GM18951 (cell line): ENCODE data around the gene ZNF554.

ENCODE experiments used
- POLR2A ChIP-seq: IDR thresholded peaks from 4 replicates; pipeline ENCODE4 v1.6.1; 2011; ENCODE audit warnings: mild to moderate bottlenecking; ENCODE audit not compliant: insufficient read length, insufficient read depth; ENCODE audit errors: extremely low read depth
- in situ Hi-C: fragments of 300-500 bp; cut with MboI; formaldehyde crosslinking; loops from one replicate; pipeline ENCODE4 v1.12.0; 2022; ENCODE audit warnings: low sequenced_read_pairs, mixed read lengths, inconsistent platforms; ENCODE audit not compliant: unreplicated experiment

Gene ZNF554

GRCh38 chr19:2841855-2842574 lies 22.3 kb downstream of the ZNF554 start:
- in situ Hi-C loops: no loop called here
- no peak for TF ChIP-seq POLR2A

- in situ Hi-C loops: no loop called here
- TF ChIP-seq POLR2A: no peak
Measured at GRCh38 chr19:2845107-2845506, 25.4 kb downstream of the ZNF554 start.

GRCh38 chr19:2846180-2846894 lies 26.7 kb downstream of the ZNF554 start:
- in situ Hi-C loops: no loop called here
- no peak for TF ChIP-seq POLR2A

GRCh38 chr19:2847507-2847906 lies 27.8 kb downstream of the ZNF554 start:
- TF ChIP-seq POLR2A: no peak
- in situ Hi-C loops: no loop called here

- in situ Hi-C loops: no loop called here
Measured at GRCh38 chr19:2848616-2849015, 28.9 kb downstream of the ZNF554 start.

GRCh38 chr19:2850256-2850925 lies 30.7 kb downstream of the ZNF554 start:
- TF ChIP-seq POLR2A: no peak
- in situ Hi-C loops: no loop called here

More at GRCh38 chr19:2848616-2849015, 28.9 kb downstream of the ZNF554 start:
- no peak for TF ChIP-seq POLR2A

- in situ Hi-C loops: no loop called here
- TF ChIP-seq POLR2A: no peak
Measured at GRCh38 chr19:2852598-2852997, 32.9 kb downstream of the ZNF554 start.

- in situ Hi-C loops: no loop called here
- TF ChIP-seq POLR2A: no peak
Measured at GRCh38 chr19:2853015-2853606, 33.4 kb downstream of the ZNF554 start.

- TF ChIP-seq POLR2A: no peak
- in situ Hi-C loops: no loop called here
Measured at GRCh38 chr19:2854849-2855248, 35.2 kb downstream of the ZNF554 start.

- TF ChIP-seq POLR2A: no peak
- in situ Hi-C loops: no loop called here
Measured at GRCh38 chr19:2856457-2857050, 36.9 kb downstream of the ZNF554 start.

GRCh38 chr19:2858864-2859263 lies 39.2 kb downstream of the ZNF554 start:
- no peak for TF ChIP-seq POLR2A
- in situ Hi-C loops: no loop called here

- TF ChIP-seq POLR2A: no peak
- in situ Hi-C loops: no loop called here
Measured at GRCh38 chr19:2863816-2864215, 44.1 kb downstream of the ZNF554 start.
